Heart left ventricle (tissue), 13 donors: Measurements from ENCODE around the gene MGST3.

Source experiments
- CTCF ChIP-seq, 12 donors: fragments of 200-600 bp; sonication (generic) in 4 of 12; IDR thresholded peaks; one replicate each; pipeline versions ENCODE4 v1.5.0 to v1.8.0; 2018 to 2022; ENCODE audit warnings: antibody characterized with exemption in 12 of 12, mild to moderate bottlenecking in 5 of 12
- POLR2A ChIP-seq, 2 donors: fragments of 450-650 bp; IDR thresholded peaks; one replicate each; pipeline ENCODE4 v1.6.1; 2017; ENCODE audit warnings: antibody characterized with exemption in 2 of 2, mild to moderate bottlenecking in 2 of 2, moderate library complexity in 2 of 2
- donor health status: ischemic (EF 13 %, LVEDD 7.1; RV severe dilation, severe dysfunction).
- donor health status: DM: no; HTN: yes; CAD: no.
- donor health status: DM: no; HTN: no; CAD: no.
- donor health status: ischemic (EF 25% LVEDD 6.9; RV normal size, moderate dysfunction).
- donor health status: ischemic (EF 25% LVEDD 5.7; RV mildly dilated, moderate dysfunction).
- donor health status: ischemic (EF 35%, LVEDD 5.7; RV mildly dilated, moderate dysfunction).
- donor health status: nonischemic (EF 11% LVEDD 7.7; RV severe dilation, severe dysfunction).
- donor health status: DM: yes; HTN: yes; CAD: no.
- donor health status: PGD.
- donor health status: ischemic (EF 29% LVEDD 5.4; RV normal size, mild dysfunction).
- donor health status: nonischemic (EF 23%, LVEDD 6.1; RV moderate dilation, normal function).

- no peak for TF ChIP-seq CTCF (IDR thresholded peaks at IDR 0.05)
- no peak for TF ChIP-seq POLR2A (IDR thresholded peaks at IDR 0.05)
These were observed 6.6 kb upstream of the MGST3 start for GRCh38 chr1:165624441-165624840.
